Activated naive CD4-positive, alpha-beta T cell (primary cell): ENCODE data around the gene MYOD1.

Experiments
- DNase-seq, 4 experiments: peaks; one replicate each; lab custom pipeline; 2025; lab: John Stamatoyannopoulos, UW

Gene MYOD1

GRCh38 chr11:17734986-17735817, 15.8 kb downstream of the MYOD1 start:
- no peak for DNase-seq

- DNase-seq, result no peak
Observed at GRCh38 chr11:17735818-17736578, 16.6 kb downstream of the MYOD1 start.

DNA sequence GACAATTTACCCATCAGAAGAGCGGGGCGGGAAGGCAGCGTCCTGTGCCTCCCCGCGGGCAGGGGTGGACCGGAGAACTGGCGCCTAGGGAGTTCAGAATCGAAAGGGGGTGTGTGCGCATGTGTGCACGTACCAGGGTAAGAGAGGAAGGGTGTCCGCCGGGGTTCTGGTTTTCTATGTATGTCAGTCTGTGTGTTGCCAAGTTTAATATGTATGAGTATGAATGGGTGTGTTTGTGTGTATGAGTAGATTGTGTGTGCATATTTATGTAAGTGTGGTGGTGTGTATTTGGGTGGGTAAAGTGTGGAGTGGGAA, 17.2 kb downstream of the MYOD1 start:
- DNase-seq, result no peak

DNA sequence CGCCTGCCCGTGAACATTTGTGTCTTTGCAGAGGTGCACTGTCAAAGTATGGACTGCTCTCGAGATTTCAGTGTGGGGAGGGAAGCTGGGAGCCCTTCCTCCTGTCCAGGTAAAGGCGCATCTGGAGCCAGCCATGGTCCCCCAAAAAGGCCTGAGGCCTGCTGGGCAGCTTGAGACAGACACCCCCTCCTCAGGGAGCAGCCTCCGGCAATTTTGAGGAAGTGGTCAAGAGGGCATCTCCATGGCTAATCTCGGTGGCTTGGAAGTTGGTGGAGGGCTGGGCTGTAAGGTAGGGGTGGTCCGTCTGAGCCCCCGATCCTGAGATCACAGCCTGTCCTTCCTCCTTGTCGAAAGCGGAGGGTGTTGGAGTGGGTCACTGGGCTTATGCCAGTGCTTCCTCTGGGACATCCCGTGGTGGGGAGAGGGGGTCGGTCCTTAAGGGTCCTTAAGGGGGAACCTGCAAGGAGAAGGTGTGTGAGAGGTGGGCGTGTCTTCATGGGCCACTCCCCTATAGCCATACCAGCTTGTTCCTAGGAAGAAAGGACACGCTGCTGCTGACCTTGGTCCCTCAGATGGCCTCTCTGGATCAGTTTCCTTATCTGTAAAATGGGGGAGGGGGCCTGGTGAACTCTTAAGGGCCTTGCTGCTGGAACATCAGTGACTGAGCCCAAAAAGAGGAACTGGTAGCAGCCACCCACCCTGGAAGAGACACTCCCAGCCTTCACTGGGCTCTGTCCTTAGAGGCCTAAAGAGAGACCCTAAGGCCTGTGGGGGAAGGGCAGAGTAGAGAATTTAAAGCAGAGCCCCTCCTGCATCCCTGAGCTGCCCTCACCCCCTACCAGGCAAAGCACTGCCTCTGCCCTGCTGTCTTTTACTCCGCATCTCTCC, 17.8 kb downstream of the MYOD1 start:
- DNase-seq, result no peak

- no peak for DNase-seq
Observed at GRCh38 chr11:17738151-17738973, 19.0 kb downstream of the MYOD1 start.

GRCh38 chr11:17739945-17740338, 20.6 kb downstream of the MYOD1 start:
- no peak for DNase-seq

- no peak for DNase-seq
Observed at GRCh38 chr11:17740649-17741235, 21.4 kb downstream of the MYOD1 start.

DNA sequence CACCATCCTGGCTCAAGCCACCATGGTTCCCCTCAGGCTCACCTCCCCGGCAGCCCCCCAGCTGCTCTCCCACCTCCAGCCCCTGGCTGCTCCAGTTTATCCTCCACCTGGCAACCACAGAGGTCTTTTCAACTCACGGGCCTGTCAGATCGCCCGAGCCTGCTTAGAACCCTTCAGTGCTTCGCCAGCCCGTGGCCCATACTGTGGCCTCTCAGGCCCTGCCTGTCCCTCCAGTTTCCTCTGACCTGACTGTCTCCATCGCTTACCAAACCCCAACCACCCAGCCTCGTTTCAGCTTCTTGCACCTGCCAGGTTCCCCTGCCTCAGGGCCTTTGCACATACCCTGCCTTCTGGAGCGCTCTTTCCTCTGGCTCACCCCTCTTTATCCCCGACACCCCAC, 22.1 kb downstream of the MYOD1 start:
- DNase-seq, result no peak

GRCh38 chr11:17742019-17742418, 22.6 kb downstream of the MYOD1 start:
- DNase-seq, result no peak

DNA sequence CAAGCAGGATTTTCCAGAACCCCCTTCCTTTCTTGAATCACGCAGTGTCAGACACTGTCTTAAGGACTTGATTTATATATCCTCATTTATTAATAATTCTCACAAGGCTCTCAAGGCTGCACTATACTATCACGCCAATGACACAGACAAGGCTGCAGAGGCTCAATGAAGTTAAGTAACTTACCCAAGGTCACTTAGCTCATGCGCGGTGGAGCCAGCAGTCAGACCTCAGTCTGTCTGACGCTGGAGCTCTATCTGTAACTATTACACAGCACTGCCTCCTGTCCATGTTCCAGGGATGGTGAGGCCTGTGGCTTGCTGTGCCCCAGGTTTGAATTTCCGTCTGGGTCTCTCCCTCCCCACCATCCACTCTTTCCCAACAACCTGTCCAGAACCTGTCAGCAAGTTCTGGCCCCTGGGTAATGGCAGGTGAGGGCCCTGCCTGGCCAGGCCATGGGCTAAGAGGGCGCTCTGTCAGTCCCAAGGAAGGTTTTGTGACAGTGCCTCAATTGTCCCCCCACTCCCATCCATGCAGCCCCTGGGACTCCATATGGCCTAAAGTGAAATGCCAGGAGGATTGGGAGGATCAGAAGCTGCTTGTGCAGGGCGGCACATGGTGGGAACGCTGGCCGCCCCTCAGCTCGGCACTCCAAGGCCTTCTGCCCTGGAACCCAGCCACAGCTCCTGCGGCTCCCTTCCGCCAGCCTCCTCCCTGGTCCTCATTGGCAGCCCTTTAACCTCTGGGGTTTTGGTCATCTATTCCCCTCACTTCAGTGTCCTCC, 23.8 kb downstream of the MYOD1 start:
- no peak for DNase-seq

DNA sequence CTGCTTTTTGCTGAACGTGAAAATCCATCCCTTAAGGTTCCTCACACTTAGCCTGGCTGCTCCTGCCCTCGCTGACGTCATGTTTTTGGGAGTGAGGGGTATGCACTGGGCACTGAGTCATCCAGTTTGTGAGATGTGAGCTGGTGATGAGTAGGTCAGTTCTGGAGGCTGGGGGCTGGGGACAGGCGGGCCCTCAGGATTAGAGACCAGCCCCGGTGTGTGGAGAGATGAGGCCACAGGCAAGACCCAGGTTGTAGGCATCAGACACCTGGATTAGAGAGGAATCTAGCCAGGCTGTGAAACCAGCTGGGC, 24.4 kb downstream of the MYOD1 start:
- DNase-seq, result no peak

DNA sequence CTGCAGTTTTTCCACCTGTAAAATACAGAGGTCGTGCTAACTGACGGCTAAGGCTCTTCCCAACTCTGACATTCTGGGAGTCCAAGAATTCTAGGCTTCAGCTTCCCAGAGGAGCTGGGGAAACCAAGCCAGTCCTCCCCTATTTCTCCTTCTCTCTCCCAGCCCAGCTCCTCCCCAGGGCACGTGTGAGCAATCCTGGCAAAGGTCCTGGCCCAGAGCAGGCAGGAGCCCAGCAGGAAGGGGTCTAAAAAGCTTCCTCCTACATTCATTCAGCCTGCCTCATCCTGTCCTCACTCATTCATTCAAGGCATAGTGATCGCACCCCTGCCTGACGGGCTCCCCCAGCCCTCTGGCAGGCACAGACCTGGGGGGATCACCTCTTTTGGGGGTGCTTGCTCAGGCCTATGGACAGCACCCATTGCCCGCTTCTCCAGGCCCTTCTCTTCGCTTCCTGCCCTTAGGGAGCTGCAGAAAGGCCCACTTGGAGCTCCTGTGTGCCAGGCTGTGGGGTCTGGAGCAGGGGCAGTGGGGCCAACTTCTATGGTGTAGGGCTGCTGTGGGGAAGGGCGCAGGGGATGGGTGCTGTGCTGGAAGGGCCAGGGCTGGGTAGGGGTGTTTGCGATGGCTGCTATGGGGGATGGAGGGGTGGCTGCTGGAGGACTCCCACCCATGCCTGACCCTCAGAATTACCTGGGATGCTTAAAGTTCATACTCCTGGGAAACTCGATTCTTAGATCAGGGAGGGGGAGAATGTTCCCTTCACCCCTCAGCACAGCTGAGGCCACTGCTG, 25.0 kb downstream of the MYOD1 start:
- no peak for DNase-seq

DNA sequence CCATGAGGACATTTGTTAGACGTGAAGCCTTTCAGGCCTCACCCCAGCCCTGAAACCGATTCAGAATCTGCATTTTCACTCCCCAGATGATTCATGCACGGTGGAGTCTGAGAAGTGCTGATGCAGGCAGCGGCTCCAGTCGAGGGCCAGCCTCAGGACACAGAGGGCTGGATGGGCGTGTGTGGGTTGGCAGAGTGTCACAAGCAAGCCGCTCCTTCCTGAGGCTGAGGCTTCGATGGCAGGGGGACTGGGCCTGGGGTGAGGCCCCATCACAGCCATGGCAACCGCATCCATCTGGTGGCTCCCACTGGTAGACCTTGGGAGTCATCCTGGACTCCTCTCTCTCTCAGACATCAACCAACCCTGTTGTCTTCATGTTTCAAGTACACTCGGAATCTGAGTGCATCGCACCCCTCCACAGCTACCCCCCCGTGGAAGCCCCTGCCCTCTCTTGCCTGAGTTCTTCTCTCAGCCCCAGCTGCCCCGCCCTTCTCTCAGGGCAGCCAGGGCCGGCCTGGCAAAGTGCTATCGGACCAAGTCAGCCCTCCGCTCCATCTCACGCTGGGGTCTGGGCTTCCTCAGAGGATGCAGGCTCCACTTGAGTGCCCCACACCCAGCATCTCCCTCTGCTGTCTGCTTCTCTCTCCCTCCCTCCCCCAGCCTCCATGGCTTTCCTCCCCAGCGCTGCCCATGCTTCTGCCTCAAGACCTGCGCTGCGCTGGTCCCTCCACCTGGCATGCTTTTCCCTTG, 25.8 kb downstream of the MYOD1 start:
- DNase-seq, result no peak

- no peak for DNase-seq
Observed at GRCh38 chr11:17746096-17746495, 26.7 kb downstream of the MYOD1 start.

DNA sequence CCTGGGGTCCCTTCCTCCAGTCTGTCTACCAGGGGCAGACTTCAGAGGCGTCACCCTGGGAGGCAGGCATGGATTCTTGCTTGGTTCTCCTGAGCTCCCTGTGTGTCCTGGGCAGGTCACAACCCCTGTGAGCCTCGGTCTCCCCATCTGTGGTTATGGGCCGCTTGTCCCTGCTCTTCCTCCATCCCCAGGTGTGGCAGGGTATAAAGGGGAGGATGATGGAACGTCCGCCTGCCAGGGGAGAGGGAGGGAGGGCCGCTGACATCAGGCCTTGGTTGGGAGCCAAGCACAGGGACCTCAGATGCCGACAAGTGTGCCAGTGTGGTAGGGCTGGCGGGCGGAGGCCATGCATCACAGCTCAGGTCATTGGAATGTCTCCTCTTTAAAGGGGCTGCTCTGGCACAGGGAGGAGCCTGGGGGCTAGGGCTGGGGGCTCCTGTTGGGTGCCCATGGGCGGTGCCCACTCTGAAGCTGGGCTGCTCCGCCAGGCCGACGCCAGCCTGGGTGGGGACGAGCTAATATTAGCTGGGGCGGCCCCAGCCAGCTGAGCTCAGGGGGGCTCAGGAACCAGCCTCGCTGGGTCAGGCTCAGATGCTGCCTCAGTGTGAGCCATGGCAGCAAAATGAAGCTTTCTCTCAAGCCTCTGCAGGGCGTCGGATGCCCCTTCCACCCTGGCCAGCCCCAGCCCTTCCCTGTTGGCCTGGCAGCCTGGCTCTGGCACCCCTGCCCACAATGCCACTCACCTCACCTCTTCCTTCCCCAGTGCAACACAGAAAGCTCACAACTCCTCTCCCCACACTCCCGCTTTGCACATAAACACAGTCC, 28.0 kb downstream of the MYOD1 start:
- no peak for DNase-seq

DNA sequence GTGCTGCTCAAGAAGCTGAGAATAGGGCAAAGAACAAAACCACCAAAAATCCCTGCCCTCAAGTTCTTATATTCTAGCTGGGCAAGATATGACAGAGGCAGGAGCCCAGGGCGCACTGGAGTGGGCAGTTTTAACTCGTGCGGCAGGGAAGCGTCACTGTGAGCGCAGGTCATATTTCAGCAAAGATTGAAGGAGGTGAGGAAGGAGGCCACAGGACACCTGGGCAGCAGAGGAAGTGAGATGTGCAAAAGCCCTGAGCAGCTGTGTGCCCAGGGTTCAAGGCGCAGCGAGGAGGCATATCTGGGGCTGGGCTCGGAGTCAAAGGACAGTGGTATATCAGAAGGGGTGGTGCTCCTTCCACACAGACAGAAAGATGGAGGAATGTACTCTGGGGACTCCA, 28.7 kb downstream of the MYOD1 start:
- no peak for DNase-seq

DNA sequence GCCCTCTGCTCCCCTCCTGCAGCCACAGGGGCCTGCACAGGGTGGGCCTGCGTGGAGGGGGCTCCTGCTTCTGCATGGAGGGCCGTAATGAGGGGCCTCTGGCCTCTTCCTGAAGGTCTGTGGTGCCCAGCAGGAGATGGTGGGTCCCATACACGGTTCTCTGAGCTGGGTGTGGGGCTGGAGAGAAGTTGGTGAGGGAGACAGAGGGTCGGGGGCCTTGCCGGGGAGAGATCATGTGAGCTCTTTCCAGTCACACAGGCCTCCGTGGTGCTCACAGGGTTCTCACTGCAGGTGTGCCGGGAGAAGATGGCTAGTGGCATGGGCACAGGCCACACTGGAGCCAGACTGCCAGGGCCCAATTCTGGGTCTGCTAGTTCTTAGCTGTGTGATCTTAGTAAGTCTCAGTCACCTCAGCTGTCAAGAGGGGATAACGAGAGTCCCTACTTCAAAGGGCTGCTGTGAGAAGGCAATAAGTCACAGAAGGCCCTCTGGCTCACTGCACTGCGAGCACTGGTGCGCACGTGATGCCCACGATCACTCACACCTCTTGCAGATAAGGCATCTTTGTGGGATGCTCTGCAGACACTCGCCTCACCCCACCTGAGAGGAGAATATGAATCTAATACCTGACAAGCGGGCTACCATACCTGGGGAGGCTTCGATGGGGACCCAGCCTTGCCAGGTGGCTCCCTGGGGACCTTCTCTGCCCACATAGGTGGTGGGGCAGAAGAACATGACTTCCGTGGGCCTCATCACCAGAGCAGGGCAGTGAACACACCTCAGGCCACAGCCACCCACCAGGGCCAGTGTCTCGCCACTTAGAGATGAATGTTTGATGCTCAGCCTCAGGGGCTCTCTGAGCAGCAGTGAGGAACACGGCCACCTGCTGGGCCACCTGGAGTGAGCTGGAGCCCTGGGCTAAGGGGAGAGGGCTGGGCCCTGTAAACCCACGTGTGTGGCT, 29.7 kb downstream of the MYOD1 start:
- DNase-seq, result no peak
